Measurements from ENCODE around the gene TM2D3.

DNA sequence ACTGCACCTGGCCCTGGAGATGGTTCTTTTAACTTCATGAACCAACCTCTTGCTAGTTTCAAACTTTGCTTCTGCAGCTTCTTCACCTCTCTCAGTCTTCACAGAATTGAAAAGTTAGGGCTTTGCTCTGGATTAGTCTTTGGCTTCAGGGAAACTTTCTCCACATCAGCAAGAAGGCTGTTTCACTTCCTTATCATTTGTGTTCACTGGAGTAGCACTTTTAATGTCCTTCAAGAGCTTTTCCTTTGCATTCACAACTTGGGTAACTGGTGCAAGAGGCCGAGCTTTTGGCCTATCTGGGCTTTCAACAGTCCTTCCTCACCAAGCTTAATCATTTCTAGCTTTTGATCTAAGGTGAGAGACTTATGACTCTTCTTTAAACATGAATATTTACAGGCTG lies 15.7 kb upstream of the TM2D3 start:
- TF ChIP-seq CTCF (IDR thresholded peaks at IDR 0.05) (no peak), POLR2A (IDR thresholded peaks at IDR 0.05) (no peak)
